Ishikawa (cell line): ENCODE results near the gene GRK5.

Experiments
- CEBPB ChIP-seq: IDR thresholded peaks from 2 replicates; pipeline ENCODE4 v1.6.1; 2012
- CREB1 ChIP-seq: IDR thresholded peaks from 2 replicates; pipeline ENCODE4 v1.6.1; 2012; ENCODE audit warnings: low read depth
- EGR1 ChIP-seq: IDR thresholded peaks from 2 replicates; pipeline ENCODE4 v1.6.1; 2012
- EP300 ChIP-seq: IDR thresholded peaks from 2 replicates; pipeline ENCODE4 v1.6.1; 2012; ENCODE audit warnings: borderline replicate concordance
- FOXM1 ChIP-seq: IDR thresholded peaks from 2 replicates; pipeline ENCODE4 v1.6.1; 2012; ENCODE audit warnings: low read depth, borderline replicate concordance
- NFIC ChIP-seq: IDR thresholded peaks from 2 replicates; pipeline ENCODE4 v1.6.1; 2012
- RAD21 ChIP-seq: IDR thresholded peaks from 2 replicates; pipeline ENCODE4 v1.6.1; 2012; ENCODE audit warnings: low read depth
- TAF1 ChIP-seq: IDR thresholded peaks from 2 replicates; pipeline ENCODE4 v1.6.1; 2012; ENCODE audit warnings: low read depth, mild to moderate bottlenecking
- TCF12 ChIP-seq: IDR thresholded peaks from 2 replicates; pipeline ENCODE4 v1.6.1; 2012; ENCODE audit warnings: low read depth
- TEAD4 ChIP-seq: IDR thresholded peaks from 2 replicates; pipeline ENCODE4 v1.6.1; 2012
- USF1 ChIP-seq: IDR thresholded peaks from 2 replicates; pipeline ENCODE4 v1.6.1; 2012
- YY1 ChIP-seq: IDR thresholded peaks from 2 replicates; pipeline ENCODE4 v1.6.1; 2012; ENCODE audit warnings: low read depth
- ZBTB7A ChIP-seq: IDR thresholded peaks from 2 replicates; pipeline ENCODE4 v1.6.1; 2012; ENCODE audit warnings: low read depth
- TF ChIP-seq, protein P1 (sequence below): IDR thresholded peaks from 2 replicates; pipeline ENCODE4 v1.6.1; 2012
- TF ChIP-seq, protein P2 (sequence below): IDR thresholded peaks from 2 replicates; pipeline ENCODE4 v1.6.1; 2012; ENCODE audit warnings: low read depth, mild to moderate bottlenecking

The GRK5 gene

GRCh38 chr10:119308089-119308488, 100.7 kb downstream of the GRK5 start:
- TF ChIP-seq TCF12 (no peak), RAD21 (no peak), FOXM1 (no peak), NFIC (no peak), USF1 (no peak), TAF1 (no peak)
- TF ChIP-seq, protein P1, sequence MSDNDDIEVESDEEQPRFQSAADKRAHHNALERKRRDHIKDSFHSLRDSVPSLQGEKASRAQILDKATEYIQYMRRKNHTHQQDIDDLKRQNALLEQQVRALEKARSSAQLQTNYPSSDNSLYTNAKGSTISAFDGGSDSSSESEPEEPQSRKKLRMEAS, result no peak

- TF ChIP-seq FOXM1 (no peak), RAD21 (no peak), YY1 (no peak), USF1 (no peak), TAF1 (no peak), TEAD4 (no peak), CEBPB (no peak), TCF12 (no peak), NFIC (no peak), ZBTB7A (no peak), EP300 (no peak), CREB1 (no peak), EGR1 (no peak)
- TF ChIP-seq, protein P2, sequence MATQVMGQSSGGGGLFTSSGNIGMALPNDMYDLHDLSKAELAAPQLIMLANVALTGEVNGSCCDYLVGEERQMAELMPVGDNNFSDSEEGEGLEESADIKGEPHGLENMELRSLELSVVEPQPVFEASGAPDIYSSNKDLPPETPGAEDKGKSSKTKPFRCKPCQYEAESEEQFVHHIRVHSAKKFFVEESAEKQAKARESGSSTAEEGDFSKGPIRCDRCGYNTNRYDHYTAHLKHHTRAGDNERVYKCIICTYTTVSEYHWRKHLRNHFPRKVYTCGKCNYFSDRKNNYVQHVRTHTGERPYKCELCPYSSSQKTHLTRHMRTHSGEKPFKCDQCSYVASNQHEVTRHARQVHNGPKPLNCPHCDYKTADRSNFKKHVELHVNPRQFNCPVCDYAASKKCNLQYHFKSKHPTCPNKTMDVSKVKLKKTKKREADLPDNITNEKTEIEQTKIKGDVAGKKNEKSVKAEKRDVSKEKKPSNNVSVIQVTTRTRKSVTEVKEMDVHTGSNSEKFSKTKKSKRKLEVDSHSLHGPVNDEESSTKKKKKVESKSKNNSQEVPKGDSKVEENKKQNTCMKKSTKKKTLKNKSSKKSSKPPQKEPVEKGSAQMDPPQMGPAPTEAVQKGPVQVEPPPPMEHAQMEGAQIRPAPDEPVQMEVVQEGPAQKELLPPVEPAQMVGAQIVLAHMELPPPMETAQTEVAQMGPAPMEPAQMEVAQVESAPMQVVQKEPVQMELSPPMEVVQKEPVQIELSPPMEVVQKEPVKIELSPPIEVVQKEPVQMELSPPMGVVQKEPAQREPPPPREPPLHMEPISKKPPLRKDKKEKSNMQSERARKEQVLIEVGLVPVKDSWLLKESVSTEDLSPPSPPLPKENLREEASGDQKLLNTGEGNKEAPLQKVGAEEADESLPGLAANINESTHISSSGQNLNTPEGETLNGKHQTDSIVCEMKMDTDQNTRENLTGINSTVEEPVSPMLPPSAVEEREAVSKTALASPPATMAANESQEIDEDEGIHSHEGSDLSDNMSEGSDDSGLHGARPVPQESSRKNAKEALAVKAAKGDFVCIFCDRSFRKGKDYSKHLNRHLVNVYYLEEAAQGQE, result no peak
- TF ChIP-seq, protein P1, result no peak
These were observed 101.4 kb downstream of the GRK5 start for GRCh38 chr10:119308551-119309422.

DNA sequence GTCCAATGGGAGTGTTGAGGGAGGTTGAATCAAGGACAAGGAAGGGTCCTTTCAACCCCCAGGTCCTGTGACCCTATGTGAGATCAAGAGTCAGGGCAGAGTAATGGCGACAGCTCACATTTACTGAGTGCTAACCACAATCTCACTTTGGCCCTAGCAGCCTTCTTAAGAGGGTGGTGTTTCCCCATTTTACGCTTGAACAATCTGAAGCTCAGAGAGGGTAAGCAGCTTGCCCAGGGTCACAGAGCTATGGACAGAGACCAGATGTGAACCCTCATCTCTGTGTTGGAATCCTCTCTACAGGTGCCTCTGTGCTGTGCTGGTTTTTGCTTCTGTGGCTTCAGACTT, 102.0 kb downstream of the GRK5 start:
- no peak for TF ChIP-seq EP300
- TF ChIP-seq FOXM1, result no peak
- no peak for TF ChIP-seq YY1
- TF ChIP-seq ZBTB7A, result no peak
- TF ChIP-seq RAD21, result no peak
- TF ChIP-seq CEBPB, result no peak
- TF ChIP-seq, protein P1, result no peak
- no peak for TF ChIP-seq EGR1
- TF ChIP-seq CREB1, result no peak
- TF ChIP-seq TAF1, result no peak
- no peak for TF ChIP-seq TCF12
- no peak for TF ChIP-seq USF1
- no peak for TF ChIP-seq TEAD4
- TF ChIP-seq NFIC, result no peak
- TF ChIP-seq, protein P2, result no peak

- TF ChIP-seq TCF12, result no peak
- no peak for TF ChIP-seq EP300
- TF ChIP-seq EGR1, result no peak
- no peak for TF ChIP-seq TAF1
- TF ChIP-seq TEAD4, result no peak
- no peak for TF ChIP-seq CREB1
- no peak for TF ChIP-seq NFIC
- no peak for TF ChIP-seq RAD21
- TF ChIP-seq, protein P2, result no peak
- no peak for TF ChIP-seq ZBTB7A
- no peak for TF ChIP-seq USF1
- TF ChIP-seq FOXM1, result no peak
These were observed 103.4 kb downstream of the GRK5 start for GRCh38 chr10:119310806-119311205.
